DMS53 treated with DMSO at 0.1 percent for 48 hours (cell line): ENCODE data around the gene MAST2.
"Not testable (repeated sequence)": the region's sequence is repeated elsewhere in the genome, so short reads cannot be mapped to it uniquely, and the experiment has no call there.

ENCODE experiments used
- DNase-seq: peaks from one replicate; lab custom pipeline; 2025; ENCODE audit not compliant: unreplicated experiment; lab: John Stamatoyannopoulos, UW

MAST2 gene

GRCh38 chr1:45930258-45931150 lies 127.1 kb downstream of the MAST2 start:
- DNase-seq, result no peak

- DNase-seq, result not testable (repeated sequence)
These were observed 128.8 kb downstream of the MAST2 start for GRCh38 chr1:45932205-45932604.

- no peak for DNase-seq
These were observed 131.5 kb downstream of the MAST2 start for GRCh38 chr1:45934947-45935346.

GRCh38 chr1:45938029-45938428 lies 134.6 kb downstream of the MAST2 start:
- DNase-seq, result no peak

GRCh38 chr1:45942411-45942810 lies 139.0 kb downstream of the MAST2 start:
- DNase-seq, result no peak

GRCh38 chr1:45943185-45943584 lies 139.8 kb downstream of the MAST2 start:
- DNase-seq, result no peak

GRCh38 chr1:45945426-45945825 lies 142.0 kb downstream of the MAST2 start:
- DNase-seq, result no peak

GRCh38 chr1:45949462-45949861 lies 146.1 kb downstream of the MAST2 start:
- not testable (repeated sequence) for DNase-seq

- no peak for DNase-seq
These were observed 148.7 kb downstream of the MAST2 start for GRCh38 chr1:45952072-45952471.

- peak; percentile 83 for DNase-seq
These were observed 150.8 kb downstream of the MAST2 start for GRCh38 chr1:45953934-45954847.

GRCh38 chr1:45957684-45958083 lies 154.3 kb downstream of the MAST2 start:
- DNase-seq, result no peak

GRCh38 chr1:45958317-45958716 lies 154.9 kb downstream of the MAST2 start:
- no peak for DNase-seq

GRCh38 chr1:45960930-45961715 lies 157.7 kb downstream of the MAST2 start:
- no peak for DNase-seq

- not testable (repeated sequence) for DNase-seq
These were observed 158.5 kb downstream of the MAST2 start for GRCh38 chr1:45961936-45962335.

GRCh38 chr1:45968941-45969666 lies 165.7 kb downstream of the MAST2 start:
- DNase-seq, result no peak

GRCh38 chr1:45969866-45970265 lies 166.5 kb downstream of the MAST2 start:
- DNase-seq, result no peak

GRCh38 chr1:45971335-45971734 lies 167.9 kb downstream of the MAST2 start:
- DNase-seq, result no peak

GRCh38 chr1:45971922-45972531 lies 168.6 kb downstream of the MAST2 start:
- no peak for DNase-seq

GRCh38 chr1:45972621-45973020 lies 169.2 kb downstream of the MAST2 start:
- DNase-seq, result no peak

GRCh38 chr1:45973121-45973520 lies 169.7 kb downstream of the MAST2 start:
- DNase-seq, result no peak
